ENCODE results near the gene FRY.

FRY gene

DNA sequence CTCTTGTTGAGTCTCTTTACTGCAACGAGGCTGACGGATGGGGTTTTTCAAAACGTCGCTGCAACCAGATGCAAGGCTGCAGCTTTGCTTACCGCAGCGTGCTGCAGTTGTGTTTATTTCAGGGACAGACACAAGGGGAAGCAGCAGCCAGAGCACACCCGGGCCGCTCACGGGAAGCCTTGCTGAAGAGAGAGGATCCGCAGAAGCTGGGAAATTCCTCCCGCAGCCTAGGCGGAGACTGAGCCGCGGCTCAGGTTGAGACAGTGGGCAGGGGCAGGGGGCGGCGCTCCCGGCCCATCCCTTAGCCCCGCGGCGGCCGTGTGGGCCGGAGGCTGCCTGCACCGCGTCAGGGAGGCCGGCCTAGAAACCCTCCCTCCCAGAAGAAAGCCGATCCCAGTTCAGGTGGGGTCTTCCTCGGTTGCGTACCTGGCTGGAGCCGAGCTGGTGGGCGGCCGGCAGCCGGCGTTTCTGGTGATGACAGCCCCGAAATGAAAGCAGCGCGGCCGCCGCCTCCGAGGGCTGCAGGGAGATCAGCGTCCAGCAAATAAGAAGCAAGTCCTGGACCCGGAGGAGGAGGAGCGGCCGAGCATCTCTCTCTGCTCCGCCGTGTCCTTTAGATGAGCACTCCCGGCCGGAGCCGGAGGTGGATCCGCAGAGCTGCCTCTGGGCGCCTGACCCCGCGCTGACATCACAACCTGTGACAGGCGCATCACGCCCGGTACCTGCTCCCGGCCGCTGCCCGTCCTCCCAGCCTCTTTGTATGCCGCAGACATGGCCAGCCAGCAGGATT, at the start of gene FRY:
TSS of gene FRY (plus strand) at position 750 of the 790 bp plus-strand sequence. CDS start at position 772, 22 bp downstream.
- TF ChIP-seq ZBTB7A (IDR thresholded peaks at IDR 0.05; ENCODE audit: low read depth) (peak; percentile 68), TEAD4 (IDR thresholded peaks at IDR 0.05) (no peak), CEBPB (IDR thresholded peaks at IDR 0.05) (no peak)
- TF ChIP-seq, protein P1, sequence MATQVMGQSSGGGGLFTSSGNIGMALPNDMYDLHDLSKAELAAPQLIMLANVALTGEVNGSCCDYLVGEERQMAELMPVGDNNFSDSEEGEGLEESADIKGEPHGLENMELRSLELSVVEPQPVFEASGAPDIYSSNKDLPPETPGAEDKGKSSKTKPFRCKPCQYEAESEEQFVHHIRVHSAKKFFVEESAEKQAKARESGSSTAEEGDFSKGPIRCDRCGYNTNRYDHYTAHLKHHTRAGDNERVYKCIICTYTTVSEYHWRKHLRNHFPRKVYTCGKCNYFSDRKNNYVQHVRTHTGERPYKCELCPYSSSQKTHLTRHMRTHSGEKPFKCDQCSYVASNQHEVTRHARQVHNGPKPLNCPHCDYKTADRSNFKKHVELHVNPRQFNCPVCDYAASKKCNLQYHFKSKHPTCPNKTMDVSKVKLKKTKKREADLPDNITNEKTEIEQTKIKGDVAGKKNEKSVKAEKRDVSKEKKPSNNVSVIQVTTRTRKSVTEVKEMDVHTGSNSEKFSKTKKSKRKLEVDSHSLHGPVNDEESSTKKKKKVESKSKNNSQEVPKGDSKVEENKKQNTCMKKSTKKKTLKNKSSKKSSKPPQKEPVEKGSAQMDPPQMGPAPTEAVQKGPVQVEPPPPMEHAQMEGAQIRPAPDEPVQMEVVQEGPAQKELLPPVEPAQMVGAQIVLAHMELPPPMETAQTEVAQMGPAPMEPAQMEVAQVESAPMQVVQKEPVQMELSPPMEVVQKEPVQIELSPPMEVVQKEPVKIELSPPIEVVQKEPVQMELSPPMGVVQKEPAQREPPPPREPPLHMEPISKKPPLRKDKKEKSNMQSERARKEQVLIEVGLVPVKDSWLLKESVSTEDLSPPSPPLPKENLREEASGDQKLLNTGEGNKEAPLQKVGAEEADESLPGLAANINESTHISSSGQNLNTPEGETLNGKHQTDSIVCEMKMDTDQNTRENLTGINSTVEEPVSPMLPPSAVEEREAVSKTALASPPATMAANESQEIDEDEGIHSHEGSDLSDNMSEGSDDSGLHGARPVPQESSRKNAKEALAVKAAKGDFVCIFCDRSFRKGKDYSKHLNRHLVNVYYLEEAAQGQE (IDR thresholded peaks at IDR 0.05; ENCODE audit: low read depth): no peak
- TF ChIP-seq, protein P2, sequence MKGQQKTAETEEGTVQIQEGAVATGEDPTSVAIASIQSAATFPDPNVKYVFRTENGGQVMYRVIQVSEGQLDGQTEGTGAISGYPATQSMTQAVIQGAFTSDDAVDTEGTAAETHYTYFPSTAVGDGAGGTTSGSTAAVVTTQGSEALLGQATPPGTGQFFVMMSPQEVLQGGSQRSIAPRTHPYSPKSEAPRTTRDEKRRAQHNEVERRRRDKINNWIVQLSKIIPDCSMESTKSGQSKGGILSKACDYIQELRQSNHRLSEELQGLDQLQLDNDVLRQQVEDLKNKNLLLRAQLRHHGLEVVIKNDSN (IDR thresholded peaks at IDR 0.05): no peak

DNA sequence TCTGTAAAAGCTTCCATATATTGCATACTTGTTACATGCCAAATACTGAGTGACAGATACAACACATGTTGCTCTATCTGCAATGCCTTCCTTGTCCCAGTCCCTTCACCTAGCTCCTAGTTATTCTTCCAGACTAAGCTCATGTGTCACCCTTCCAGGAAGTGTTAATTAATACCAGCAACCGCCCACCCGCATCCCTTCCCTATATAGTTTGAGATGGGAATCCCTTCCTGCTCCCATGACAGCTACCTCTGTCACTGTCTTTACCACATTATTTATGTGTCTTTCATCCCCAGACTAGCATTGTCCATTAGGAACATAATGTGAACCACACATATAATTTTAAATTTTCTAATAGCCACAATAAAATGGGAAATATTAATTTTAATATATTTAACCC, 49.5 kb upstream of the FRY start:
- TF ChIP-seq, protein P1 (IDR thresholded peaks at IDR 0.05; ENCODE audit: low read depth): no peak
- TF ChIP-seq TCF12 (IDR thresholded peaks at IDR 0.05; ENCODE audit: low read depth) (no peak), FOXM1 (IDR thresholded peaks at IDR 0.05; ENCODE audit: borderline replicate concordance, low read depth) (no peak), YY1 (IDR thresholded peaks at IDR 0.05; ENCODE audit: low read depth) (no peak), NFIC (IDR thresholded peaks at IDR 0.05) (no peak), TEAD4 (IDR thresholded peaks at IDR 0.05) (no peak), CREB1 (IDR thresholded peaks at IDR 0.05; ENCODE audit: low read depth) (no peak), EGR1 (IDR thresholded peaks at IDR 0.05) (no peak), CEBPB (IDR thresholded peaks at IDR 0.05) (no peak), TAF1 (IDR thresholded peaks at IDR 0.05; ENCODE audit: low read depth) (no peak), RAD21 (IDR thresholded peaks at IDR 0.05; ENCODE audit: low read depth) (no peak), ZBTB7A (IDR thresholded peaks at IDR 0.05; ENCODE audit: low read depth) (no peak), EP300 (IDR thresholded peaks at IDR 0.05; ENCODE audit: borderline replicate concordance) (no peak)
- TF ChIP-seq, protein P3, sequence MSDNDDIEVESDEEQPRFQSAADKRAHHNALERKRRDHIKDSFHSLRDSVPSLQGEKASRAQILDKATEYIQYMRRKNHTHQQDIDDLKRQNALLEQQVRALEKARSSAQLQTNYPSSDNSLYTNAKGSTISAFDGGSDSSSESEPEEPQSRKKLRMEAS (IDR thresholded peaks at IDR 0.05): no peak

DNA sequence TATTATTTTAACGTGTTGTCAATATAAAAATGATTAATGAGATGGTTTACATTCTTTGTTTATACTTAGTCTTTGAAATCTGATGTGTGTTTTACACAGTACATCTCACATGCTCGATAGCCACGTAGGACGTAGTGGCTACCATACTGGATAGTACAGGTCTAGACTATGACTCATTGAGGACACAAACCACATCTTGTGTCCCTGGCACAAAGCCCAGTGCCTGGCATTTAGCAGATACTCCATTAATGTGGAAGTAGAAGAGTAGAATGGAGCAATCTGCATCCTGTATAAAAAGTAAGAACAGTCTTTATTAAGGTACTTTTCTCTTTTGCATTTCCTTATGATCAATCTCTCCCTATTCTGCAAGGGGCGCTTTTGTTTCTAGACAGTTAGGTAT, 49.0 kb upstream of the FRY start:
- TF ChIP-seq TAF1 (IDR thresholded peaks at IDR 0.05; ENCODE audit: low read depth) (no peak), ZBTB7A (IDR thresholded peaks at IDR 0.05; ENCODE audit: low read depth) (no peak), EP300 (IDR thresholded peaks at IDR 0.05; ENCODE audit: borderline replicate concordance) (no peak)
- TF ChIP-seq, protein P2 (IDR thresholded peaks at IDR 0.05): no peak

DNA sequence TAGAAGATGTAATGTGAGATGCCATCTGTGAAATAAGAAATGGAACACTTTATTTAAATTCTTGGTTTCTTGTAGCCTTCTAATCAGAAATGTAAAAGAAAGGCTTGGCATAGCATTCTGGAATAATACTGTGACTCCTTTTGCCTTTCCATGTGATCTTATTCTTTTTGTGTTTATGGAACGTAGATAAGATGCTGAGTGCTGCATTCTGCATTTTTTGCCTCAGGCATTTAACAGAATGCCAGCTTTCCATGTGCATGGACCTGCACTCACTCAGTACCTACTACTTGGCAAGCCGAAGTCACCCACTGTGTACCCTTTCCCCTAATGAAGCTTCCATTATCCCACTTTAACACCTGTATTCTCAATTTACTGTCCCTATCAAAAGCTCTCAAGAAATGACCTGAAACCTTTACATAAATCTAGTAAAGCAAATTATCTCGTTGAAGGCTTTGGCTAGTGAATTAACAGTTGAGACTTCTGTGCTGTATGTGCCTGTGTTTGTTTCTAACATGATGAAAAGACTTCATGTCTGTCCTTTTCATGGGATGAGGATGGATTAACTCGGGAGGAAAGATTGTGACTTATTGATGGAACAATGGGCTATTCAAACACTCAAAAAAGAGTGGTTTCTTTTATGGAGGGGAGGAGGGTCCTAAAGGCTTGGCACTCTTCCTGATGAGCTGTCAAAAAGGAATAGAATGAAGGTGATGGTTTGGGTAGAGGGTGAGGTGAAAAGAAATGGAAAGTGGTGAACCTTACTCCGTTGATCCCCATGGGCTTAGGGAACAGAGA, 44.7 kb upstream of the FRY start:
- TF ChIP-seq, protein P3 (IDR thresholded peaks at IDR 0.05): no peak
- no peak for TF ChIP-seq EGR1 (IDR thresholded peaks at IDR 0.05)
- no peak for TF ChIP-seq ZBTB7A (IDR thresholded peaks at IDR 0.05; ENCODE audit: low read depth)
- TF ChIP-seq FOXM1 (IDR thresholded peaks at IDR 0.05; ENCODE audit: borderline replicate concordance, low read depth): no peak
- TF ChIP-seq, protein P2 (IDR thresholded peaks at IDR 0.05): no peak
- no peak for TF ChIP-seq CREB1 (IDR thresholded peaks at IDR 0.05; ENCODE audit: low read depth)
- TF ChIP-seq RAD21 (IDR thresholded peaks at IDR 0.05; ENCODE audit: low read depth): no peak
- TF ChIP-seq TAF1 (IDR thresholded peaks at IDR 0.05; ENCODE audit: low read depth): no peak
- no peak for TF ChIP-seq CEBPB (IDR thresholded peaks at IDR 0.05)
- TF ChIP-seq NFIC (IDR thresholded peaks at IDR 0.05): no peak
- TF ChIP-seq TCF12 (IDR thresholded peaks at IDR 0.05; ENCODE audit: low read depth): no peak
- no peak for TF ChIP-seq TEAD4 (IDR thresholded peaks at IDR 0.05)
- TF ChIP-seq EP300 (IDR thresholded peaks at IDR 0.05; ENCODE audit: borderline replicate concordance): no peak
- TF ChIP-seq, protein P1 (IDR thresholded peaks at IDR 0.05; ENCODE audit: low read depth): no peak
- TF ChIP-seq YY1 (IDR thresholded peaks at IDR 0.05; ENCODE audit: low read depth): no peak
